HG03064 (cell line): ENCODE results near the gene CFAP57.

Experiments used
- ATAC-seq: cut with Tn5 transposase; IDR thresholded peaks from one replicate; pipeline ENCODE4 v1.9.1; 2021; ENCODE audit warnings: low read depth; ENCODE audit not compliant: unreplicated experiment

CFAP57 gene

DNA sequence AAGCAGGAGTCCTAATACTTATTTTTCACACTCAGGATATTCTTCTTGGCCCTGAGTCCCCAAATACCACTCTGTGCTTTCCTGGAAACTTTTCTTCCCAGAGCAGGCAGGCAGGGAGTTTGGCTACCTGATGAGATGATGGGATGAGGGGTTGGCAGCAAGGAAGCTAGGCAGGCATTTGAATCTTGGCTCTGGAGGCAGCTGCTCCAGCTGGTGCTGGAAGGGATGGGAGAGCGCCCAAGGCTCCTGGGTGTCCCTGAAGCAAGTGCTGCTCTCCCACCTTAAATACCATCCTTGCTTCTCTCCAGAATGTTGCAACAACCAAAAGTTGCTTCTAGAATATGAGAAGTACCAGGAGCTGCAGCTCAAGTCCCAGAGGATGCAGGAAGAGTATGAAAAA lies 49.7 kb downstream of the CFAP57 start:
- no peak for ATAC-seq

DNA sequence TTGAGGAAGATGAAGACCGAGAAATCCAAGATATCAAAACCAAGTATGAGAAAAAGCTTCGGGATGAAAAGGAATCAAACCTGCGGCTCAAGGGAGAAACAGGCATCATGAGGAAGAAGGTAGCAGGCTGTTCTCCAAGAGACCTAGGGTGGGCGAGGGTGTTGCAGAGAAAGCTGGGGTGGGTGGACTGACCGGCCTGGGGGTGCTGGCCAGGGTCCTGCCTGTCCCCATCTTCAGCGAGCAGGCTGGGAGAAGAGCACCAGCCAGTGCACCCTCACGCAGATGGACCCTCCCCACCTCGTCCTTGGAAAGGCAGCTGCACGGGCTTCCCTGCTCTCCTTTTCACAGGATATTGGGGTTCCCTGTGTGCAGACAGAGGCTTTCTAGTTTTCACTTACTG lies 50.7 kb downstream of the CFAP57 start:
- no peak for ATAC-seq

DNA sequence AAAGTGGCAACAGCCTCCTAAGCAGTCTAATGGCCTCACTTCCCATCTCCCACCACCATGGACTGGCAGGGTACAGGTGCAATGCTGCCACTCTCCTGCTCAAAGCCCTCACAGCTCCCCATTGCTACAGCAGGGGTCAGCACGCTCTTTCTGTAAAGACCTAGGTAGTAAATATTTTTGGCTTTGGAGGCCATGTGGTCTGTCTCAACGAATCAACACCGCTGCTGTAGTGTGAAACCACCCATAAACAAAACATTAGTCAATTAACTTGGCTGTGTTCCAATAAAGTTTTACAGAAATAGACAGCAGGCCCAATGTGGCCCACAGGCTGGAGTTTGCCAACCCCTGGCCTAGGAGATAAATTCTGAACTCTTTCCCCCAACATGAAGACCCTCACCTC lies 53.0 kb downstream of the CFAP57 start:
- ATAC-seq: no peak

DNA sequence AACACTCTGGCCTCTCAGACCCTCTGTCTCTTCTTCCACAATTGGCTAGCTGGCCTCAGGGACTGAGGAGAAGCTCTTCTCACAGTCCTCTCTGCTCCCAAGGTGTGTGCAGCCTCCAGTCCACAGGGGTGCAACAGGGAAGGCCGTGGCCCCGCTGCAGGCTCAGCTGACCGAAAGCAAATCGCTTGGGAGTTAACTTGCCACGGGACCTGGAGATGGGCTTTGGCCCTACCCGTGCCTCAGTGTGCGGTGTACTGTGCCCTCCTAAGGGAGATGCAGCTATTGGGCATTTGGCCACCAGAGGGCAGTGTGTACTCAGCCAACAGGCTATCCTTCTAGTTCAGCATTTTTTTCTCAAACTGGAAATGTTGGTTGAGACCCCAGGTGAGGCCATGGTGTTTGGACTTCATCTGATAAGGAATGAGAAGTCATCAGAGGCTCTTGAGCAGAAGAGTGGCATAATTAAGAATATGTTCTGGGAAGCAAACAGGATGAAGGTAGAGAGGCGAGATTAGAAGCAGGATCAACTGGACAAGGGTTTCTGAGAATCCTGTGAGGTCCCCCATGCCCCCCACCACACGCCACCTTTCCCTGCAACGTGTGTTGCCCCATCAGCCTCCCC lies 55.1 kb downstream of the CFAP57 start:
- no peak for ATAC-seq

DNA sequence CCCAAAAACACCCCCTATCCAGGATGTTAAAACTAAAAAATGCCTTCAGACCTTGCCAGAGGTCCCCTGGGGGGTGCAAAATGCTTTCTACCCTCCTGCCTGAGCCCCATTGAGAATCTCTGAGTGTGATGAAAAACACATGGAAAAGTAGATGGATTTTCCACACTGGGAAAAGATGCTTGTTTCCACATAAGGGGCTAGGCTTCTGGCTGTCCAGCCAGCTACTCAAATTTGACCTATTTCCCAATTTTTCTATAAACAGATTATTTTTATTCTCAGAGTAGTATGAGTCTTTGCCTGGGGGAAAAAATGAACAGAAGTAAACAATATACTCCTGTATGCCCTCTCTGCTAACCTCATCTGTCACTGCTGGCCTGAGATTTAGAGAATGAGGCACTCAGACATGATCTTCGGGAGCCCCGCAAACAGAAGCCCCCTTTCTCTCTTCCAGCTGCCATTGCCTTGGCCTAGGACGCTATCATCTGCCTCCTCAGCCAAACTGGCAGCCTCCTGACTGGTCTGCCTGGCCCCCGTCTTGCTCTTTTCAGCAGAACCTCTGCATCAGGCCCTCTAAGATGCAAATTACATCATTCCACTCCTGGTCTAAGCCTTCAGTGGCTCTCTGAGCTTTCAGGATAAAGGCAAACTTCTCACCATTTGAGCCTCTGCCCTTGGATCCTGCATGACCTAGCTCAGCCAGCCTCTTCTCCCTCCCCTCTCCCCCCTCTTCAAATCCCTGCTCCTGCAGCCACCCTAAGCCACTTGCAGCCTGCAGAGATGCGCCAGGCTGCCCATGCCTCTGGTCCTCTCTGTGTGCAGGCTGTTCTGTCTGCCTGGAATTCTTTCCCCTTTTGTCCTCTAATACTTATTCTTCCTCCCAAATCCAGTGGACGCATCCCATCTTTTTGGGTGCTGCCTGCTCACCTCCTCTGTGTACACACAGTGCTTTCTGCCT lies 58.0 kb downstream of the CFAP57 start:
- no peak for ATAC-seq

DNA sequence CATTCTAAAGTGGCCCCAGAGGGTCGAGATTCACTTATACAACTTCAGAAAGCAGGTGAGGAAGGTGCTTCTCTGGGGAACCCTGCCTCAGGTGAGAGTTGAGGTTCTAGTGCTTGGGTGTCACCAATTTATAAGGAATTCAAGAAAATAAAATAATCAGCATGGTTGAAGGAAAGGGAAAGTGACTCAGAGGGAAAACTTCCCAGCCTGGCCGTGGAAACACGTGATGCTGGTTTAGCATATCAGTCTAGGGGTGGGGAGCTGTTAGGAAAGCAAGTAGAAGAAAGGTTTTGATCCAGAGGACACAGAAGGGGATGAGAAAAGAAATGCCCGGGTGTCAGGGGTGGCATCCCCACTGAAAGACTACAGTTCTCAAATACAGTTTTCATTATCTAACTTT lies 59.9 kb downstream of the CFAP57 start:
- no peak for ATAC-seq

DNA sequence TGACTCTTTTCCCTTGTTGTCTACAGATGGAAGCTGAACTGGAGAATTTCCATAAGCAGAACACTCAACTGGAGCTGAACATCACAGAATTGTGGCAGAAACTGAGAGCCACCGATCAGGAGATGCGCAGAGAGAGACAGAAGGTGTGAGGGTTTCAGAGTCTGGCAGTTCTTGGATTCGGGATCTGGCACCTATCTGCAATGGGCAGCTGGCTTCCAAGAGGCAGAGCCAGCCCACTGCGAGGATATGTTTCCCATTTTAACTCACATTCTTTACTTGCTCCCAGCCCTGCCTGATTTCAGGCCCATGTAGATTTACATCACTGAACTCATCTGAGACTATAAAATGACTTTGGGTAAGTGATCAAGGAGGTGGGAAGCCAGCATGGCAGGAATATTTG lies 60.4 kb downstream of the CFAP57 start:
- no peak for ATAC-seq

DNA sequence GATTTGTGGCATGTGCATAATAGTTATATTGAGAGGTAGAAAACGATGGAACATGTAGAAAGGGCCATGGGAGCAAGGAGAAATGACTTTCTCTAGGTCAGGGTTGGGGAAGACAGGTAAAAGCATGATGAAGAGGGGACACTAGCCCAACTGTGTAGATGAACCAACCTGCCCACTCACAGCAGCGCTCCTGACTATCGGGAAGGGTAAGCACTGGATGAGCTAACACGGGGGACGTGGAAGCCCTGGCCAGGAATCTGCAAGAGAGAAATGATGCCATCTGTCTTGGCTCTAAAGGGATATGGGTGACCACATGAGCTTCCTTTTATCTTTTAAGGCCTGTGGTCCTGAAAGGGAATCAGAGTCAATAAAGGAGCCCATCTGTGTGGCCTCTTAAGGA lies 61.5 kb downstream of the CFAP57 start:
- no peak for ATAC-seq

DNA sequence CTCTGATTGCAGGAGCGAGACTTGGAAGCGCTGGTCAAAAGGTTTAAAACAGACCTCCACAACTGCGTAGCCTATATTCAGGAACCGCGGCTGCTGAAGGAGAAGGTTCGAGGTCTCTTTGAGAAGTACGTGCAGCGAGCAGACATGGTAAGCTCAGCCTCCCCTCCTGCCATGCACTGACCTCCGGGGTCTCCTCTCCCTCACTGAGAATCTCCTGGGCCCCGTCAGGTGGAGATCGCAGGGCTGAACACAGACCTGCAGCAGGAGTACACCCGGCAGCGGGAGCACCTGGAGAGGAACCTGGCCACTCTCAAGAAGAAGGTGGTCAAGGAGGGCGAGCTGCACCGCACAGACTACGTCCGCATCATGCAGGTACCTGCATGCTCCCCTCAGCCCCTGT lies 62.1 kb downstream of the CFAP57 start:
- ATAC-seq: no peak

DNA sequence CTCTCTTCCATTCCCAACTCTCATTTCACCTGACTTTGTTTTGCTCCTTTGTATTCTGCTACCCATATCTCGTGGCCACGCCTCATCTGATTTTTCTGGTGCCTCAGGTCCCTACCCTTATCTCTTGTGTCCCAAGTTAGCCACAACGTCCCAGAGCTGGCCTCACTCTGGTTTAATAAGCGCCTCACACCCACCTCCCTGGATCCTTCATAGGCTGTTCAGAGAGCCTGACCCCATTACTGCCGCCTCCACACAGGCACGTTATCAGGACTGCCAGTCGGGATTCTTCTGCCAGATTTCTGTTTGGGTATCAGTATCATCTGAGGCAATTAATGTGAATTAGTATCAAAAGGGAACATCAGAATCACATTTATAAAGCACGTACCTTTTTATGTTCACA lies 62.9 kb downstream of the CFAP57 start:
- ATAC-seq: no peak

DNA sequence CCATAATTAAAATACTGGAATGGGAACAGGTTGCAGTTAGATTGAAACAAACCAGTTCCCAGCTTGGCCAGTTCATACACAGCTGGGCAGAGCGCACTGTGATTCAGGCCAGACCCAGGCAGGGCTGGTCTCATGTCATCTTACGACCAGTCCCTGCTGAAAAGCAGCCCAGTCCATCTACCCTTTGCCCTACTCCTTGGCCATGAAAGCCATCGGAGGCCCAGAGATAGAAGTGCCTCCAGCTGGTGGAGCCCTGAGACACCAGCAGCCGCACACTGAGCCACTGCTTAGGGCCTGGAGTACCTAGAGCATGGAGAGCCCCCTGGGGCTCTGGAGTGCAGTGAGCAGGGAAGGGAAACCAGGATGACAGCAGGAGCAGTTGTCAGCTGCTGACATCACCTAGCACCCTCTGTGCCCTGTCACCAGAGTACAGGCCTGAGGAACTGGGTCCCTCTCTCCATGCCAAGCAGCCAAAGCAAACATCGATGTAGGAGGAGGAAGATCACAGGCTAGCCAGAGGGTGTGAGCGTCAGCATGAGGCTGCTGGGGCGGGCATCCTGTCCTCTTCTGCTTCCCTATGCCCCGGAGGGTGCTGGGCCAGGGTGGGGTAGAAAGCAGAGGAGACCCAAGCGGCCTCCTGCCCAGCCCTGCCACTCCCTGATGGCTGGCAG lies 63.5 kb downstream of the CFAP57 start:
- no peak for ATAC-seq

DNA sequence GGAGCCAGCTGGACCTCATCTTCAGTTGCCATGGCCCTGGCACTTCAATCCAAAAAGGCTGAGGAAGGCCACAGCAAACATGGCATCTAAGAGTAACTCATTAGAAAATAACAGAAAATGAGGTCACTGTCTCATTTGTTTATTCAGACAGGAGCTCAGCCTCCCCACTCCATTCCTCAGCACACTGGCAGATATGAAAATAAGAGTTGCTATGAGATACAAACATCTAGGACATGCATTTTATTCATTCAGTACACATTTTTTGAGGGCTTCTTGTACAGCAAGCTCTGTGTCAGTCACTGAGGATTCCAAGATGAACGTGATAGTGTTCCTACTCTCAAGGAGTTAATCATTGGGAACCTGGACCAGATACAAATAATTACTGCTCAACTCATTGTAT lies 65.0 kb downstream of the CFAP57 start:
- no peak for ATAC-seq

DNA sequence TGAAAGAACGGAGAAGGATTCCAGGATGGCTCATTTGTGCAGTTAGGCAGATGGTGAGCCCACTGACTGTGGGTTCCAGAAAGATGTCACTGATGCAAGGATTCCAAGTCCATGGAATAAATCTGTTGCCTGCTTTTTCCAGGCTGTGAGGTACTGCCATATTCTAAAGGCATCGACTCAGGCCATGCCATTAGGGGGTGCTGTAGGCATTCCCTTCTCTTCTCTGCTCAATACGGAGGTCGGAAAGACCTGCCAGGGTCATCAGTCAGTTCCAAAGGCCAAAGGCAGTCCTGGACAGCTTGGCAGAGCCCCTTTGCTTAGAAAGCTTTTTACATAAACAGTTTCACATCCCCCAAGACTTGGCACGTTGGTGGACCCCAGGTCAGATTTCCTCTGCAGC lies 66.0 kb downstream of the CFAP57 start:
- ATAC-seq: no peak

DNA sequence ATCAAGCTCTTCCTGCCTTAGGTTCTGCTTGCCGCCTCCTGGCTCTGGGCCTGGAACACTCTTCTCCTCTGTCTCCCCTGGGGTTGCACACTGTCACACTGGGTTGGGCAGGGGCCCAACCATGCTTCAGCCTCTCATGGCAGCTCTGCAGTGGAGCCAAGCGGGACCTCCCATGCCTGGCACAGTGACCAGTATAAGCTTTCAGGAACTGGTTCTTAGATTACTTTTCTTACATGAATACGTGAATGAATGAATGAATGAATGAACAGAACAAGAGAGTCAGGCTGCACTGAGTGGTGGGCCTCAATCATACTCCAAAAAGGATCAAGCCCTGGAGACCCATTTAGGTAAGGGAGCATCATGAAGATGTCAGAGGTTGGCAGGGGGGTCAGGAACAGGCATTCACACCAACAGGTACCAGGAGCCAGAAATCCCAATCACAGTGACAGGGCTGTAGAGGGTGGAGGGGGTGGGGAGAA lies 66.9 kb downstream of the CFAP57 start:
- ATAC-seq: no peak

DNA sequence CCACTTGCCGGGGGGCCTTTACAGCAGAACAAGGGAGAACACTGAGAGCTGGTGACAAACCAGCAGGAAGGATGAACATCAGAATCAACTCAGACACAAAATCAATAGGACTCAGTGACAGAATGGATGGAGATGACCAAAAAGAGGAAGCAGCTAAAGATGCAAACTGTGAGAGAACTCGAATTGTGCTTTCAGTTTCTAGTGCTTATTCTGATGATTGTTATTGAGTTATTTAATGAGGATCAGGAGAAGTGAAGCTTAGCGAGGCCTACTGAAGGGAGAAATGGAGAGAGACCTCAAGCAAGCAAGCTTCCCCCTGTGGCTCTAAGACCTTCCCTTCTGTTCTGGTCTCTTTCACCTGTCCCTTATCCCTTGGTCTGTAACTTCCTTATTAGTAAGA lies 67.4 kb downstream of the CFAP57 start:
- ATAC-seq: no peak

DNA sequence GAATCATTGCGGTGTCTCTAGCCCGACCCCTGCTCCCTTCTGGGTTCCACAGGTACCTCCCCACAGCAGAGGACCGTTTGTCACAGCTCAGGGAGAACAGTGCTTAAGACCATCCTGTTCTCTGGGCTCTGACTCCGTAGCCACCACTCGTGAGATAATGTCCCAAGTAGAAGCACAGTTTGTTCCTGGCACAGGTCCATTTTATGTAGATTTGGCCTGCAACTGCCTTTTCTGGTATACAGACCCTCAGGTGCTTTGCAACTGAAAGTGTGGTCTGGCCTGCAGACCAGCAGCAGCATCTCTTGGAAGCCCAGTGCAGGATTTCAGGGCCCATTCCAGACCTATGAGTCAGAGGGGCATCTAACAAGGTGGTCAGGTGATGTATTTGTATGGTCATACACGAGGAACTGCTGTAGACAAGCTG lies 69.3 kb downstream of the CFAP57 start:
- ATAC-seq: no peak

DNA sequence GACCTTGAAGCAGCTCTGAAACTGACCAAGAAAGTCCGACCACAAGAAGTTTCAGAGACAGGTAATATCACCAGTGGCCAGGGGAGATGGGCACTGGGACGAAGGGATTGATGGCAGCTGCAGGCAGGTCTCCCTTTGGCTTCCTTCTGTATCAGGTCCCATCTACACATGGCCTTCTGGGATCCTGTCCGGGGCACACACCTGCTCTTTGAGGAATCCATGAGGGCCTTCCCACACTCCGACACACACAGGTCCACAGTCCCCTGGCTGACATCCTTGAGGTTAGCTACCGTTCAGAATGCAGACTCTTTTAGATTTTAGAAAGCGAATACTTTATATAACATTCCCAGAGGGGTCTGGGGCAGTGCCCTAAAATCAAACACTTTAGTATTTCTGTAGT lies 71.2 kb downstream of the CFAP57 start:
- no peak for ATAC-seq

DNA sequence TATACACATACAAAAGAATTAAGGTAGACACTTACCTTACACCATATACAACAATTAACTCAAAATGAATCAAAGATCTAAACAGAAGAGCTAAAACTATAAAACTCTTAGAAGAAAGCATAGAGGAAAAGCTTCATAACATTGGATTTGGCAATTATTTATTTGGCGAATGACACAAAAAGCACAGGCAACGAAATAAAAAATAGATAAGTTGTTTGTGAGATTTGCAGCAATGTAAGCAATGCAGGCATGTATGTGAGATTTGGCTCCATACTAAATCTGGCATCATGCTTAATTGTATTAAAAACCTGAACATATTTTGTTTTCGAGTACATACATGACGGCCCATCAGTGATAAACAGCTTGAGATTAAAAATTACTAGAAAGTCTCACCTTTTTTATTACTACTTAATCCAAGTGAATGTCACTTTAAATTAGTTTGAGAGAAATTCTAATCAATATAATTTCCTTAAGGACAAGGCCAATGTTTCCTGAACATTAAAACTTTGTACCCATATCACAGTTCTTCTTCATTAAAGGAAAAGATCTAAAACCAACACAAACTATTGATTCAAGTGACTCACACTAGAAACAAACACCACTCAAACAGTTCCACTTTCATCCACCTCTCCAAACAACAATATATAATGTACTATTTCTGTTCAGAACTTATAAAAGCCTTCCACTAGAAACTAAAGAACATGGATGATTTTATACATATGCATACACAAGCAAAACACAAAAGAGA lies 74.5 kb downstream of the CFAP57 start:
- ATAC-seq: no peak

DNA sequence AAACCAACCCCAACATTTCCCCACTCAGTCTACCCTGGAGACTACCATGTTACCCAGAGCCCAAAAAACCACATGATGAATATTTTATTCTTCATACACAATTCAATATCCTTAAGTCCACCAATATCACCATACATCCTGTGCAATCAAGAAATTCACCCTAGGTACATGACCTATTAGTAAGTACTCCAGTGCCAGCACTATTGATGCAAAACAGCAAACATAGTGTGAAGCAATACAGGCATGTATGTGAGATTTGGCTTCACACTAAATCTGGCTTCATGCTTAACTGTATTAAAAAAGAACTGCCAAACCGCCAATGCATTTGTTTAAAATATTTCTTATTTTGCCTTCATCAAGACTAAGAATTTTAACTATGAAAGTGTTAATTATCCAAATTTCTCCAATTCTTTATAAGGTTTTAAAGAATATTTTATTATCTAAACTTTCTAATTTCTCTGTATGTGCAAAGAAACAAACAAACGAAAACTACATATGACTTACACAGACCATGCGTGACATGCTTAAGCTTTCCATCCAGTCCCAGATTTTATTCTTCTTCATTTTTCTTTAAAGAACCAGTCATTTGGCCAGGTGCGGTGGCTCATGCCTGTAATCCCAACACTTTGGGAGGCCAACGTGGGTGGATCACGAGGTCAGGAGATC lies 75.3 kb downstream of the CFAP57 start:
- no peak for ATAC-seq

DNA sequence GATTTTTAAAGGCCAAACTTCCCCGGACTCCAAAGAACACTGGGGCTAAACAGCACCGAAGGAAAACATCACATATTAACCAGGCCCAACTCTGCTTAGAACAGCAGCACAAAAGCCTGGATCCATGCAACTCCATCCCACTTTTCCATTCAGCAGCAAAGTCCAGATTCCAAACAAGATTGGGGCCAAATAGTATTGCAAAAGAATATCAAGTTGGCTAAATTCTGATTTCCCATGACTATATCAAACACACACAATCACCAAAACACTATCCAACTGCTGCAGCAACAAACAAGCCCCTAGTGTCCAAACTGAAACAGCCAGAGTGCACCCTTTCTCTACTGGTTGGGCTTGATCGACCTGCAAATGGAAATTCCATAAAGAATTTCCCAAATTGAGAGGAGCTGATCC lies 78.2 kb downstream of the CFAP57 start:
- ATAC-seq: no peak
